Renal pelvis (tissue), 4 donors: ENCODE data around the gene FGD6. TPM values are rescaled to one million over a fixed set of nuclear protein-coding genes. Genes with fewer than 3 reads are reported as not detected.

Experiments
- DNase-seq: peaks from one replicate; pipeline ENCODE4 v3.0.0-alpha.2; 2013
- polyA plus RNA-seq, 3 donors: library from polyadenylated mRNA; unstranded; fragments of 120-200 nt; gene quantifications; one replicate each; pipeline ENCODE4 v1.2.1, GENCODE V29; 2013; ENCODE audit not compliant: insufficient read length in 3 of 3

Gene FGD6
- polyA plus RNA-seq, 3 donors = 9.3 to 13.7 (median 12.7) TPM

DNA sequence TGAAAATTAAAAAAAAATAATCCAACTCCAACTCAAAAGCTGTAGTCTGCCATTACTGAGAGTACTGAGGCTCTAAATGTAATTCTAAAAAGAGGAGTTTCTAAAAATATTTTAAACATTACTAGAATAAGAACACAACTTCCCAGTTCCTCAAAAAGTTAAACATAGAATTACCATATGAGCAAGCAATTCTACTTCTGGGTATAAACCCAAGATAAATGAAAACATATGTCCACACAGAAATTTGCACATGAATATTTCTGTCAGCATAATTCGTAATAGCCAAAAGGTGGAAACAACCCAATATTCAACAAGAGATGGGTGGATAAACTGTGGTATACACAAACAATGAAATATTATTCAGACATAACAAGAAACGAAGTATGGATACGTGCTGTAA, 128.9 kb downstream of the FGD6 start:
- DNase-seq = no peak

DNA sequence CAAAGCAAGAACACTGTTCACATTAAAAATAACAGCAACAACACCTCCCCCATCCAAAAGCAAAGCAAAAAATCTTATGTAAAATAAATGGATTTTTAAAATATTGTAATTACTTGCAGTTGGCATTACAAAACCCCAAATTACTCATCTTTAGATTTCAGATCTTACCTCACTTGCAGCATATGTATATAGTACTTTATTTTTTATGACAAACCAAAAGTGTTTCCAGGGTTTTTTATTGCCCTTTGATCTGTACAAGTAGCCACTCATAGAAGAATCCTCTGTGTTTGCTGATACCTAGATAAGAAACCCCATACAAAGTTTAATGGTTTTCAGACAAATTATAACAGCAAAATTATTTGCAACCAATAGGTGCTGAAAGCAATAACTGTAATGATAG, 131.7 kb downstream of the FGD6 start:
- no peak for DNase-seq

DNA sequence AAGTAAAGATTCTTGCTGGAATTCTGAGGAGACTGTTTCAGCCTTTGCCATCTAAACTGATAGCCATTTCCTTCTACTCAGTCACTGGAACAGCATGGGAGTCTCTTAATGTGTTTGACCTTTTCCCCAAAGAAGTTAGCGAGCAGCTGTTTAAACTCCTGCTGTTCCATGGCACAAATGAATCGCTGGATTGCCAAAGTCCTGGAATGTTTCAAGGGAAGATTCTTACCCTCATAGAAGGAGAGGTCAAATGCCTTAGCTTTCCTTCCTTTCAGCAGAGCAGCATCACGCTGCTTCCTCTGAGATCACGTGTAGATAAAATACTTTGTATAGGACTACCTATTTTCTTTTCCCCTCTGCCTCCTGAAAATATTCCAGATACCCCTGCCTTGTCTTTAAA, 133.3 kb downstream of the FGD6 start:
- peak; percentile 74 for DNase-seq

DNA sequence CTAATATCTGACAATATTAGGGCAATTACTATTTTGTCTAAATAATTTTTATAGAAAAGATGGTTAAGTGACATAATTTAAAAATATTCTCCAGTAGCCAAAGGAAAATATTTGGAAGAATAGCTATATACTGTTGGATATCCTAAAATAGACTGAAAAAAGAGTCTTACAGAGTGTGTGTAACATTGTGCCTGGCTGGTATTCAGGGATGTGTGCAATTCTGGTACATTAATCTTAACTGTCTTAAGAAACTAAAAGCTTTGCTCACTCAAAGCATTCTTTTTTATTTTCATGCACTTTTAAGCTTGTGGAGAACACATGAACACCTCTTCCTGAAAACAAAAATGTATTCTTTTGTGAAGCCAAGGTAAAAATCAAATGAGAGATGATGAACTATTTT, 133.8 kb downstream of the FGD6 start:
- no peak for DNase-seq

DNA sequence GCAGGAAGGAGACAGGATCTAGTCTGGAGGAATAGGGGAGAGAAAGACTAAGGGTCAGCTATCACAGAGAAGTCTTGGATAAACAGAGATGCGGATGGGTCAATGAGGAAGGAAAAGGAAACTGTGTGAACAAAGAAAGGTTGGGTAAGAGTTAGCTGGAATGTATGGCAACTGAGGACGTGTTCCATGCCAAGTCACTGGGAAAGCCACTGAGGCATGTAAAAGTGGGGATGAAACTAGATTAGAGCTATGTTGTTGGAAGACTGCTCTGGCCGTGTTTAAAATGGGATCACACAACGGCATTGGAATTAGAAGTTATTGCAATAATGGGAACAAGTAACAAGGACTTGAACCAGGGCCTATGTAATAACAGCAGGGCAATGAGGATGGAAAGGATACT, 139.9 kb downstream of the FGD6 start:
- DNase-seq = no peak

DNA sequence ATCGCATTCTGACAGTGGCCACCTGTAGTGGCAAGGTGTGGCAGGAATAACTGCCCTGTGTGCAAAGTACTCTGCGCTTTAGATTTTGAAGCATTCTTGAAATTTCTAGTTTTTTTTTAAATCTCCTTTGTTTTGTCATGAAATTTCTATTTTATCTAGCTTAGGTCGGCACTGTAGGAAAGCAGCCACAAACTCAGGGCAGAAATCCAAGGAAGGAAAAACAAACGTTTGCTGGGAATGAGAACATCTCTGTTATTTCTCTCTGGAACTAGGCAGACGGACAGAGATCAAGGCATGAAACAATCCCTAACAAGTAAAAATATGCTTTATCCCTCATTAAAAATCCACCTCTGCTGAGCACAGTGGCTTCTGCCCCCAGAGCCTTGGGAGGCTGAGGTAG, 142.5 kb downstream of the FGD6 start:
- DNase-seq = no peak

DNA sequence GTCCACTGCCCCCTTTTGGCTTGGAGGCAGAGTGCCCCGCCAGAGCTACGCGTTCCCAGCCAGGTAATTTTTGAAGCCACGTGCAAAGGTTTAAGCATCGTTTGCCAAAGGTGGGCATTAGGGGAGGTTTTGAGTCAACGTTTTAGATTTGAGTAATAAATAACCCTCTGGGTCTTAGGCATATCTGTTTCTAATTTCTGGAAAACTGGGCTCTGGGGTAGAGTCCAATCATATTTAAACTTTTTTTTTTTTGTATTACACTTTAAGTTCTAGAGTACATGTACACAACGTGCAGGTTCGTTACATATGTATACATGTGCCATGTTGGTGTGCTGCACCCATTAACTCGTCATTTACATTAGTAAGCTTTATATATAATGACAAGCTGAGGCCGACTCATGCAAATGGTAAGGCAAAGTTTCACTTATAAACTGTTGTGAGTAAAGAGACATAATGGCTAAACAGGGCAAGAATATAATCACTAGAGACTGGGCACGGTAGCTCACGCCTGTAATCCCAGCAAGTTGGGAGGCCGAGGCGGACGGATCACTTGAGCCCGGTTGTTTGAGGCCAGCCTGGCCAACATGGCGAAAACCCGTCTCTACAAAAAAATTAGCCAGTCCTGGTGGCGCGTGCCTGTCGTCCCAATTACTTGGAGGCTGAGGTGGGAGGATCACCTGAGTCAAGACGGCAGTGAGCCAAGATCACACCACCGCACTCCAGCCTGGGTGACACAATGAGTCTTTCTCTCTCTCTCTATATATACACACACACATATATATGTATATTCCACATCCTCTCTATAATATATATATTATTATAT, 143.4 kb downstream of the FGD6 start:
- no peak for DNase-seq

DNA sequence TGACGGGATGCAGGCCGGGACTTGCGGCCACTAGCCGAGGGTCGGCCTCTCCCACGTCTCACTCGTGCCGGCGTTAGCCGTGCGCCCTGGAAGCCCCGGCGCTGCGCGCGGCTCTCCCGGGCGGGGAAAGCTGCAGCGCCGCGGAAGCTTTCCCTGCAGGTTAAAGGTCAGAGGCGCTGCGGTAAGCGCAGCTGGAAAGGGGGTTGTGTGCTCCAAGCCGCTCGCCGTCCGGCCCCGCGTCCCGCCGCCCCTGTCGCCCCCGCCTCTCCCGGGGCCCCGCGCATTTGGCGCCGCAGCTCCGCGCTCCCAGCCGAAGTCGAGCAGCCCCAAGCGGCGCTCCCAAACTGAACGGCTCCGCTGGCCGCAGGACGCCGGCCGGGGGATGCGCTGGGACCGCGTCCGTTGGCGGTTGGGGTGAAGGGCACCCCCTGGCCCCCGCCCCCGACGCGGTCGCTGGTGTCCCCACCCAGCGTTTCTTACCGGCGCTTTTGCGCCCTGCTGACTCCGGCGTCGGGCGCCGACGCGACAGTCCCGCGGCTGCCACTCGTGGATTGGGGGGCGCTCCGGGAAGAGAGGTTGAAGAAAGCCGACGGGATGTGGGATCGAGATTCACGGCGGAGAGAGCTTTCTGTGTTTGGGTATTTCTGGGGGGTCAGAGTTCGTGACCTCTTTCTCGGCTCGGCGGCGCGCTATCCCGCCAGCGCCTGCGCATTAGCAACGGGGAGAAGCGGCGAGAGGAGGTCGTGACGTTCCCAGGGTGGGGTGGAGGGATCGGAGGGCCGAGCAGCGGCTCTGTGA, 144.2 kb downstream of the FGD6 start, which contains the start of gene NR2C1:
Gene NR2C1 (minus strand): TSS at position 719 of the 798 bp plus-strand sequence. CDS start 6,234 bp downstream, outside the sequence.
- DNase-seq = peak; percentile 95

DNA sequence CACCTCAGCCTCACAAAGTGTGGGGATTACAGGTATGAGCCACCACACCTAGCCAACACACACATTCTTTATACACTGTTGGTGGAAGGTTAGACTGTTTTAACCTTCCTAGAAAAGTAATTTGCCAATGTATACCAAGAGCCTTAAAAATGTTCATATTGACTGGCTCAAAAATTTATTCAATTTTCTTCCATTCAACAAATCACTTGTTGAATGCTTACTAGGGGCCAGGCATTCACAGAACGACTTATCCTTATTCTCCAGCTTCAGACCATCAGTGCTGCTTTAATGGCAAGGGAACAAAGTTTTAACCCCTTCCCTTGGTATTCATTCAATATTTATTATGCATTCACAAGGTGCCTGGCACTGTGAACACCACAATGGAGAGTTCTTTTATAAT, 146.9 kb downstream of the FGD6 start:
- no peak for DNase-seq

DNA sequence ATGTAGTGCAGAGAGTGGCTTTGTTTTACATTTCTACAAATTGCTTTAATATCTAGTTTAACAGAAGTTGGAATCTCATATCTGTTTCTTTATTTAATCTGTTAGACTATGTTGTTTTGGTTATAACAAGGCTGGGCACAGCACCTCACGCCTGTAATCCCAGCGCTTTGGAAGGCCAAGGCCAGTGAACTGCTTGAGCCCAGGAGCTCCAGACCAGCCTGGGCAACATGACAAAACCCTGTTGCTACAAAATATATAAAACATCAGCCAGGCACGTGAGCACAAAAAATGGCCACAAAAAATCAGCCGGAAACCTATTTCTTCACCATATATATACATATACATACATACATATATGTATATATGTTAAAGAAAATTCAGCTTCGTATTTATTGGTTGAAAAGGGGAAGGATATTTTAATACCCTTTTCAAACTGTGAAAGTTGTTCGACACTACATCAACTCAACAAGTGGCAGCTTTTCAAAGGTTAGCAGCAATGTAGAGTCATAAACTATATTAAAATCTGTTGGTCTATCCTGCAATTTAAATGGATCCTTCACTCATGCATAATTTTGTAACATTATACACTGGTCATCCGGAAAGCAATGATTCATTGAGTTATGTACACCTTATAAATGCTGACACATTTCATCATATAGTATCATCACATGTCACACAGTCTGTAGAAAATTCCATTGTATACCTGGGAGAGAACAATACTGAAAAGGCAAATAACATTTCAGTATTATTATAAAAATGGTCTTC, 151.0 kb downstream of the FGD6 start:
- no peak for DNase-seq

DNA sequence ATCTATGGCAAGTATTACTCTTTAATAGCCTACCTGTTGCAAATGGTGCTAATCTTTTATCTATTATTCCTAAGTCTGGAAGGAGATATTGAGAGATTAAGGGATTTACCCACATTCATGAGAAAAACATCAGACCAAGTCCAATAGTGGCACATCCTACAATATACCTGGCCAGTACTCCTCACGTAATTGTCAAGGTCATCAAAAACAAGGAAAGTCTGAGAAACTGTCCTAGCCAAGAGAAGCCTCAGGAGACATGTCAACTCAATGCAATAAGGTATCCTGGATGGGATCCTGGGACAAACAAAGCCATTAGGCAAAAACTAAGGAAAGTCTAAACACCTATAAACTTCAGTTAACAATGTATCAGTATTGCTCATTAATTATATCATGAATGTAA, 156.3 kb downstream of the FGD6 start:
- DNase-seq = no peak

DNA sequence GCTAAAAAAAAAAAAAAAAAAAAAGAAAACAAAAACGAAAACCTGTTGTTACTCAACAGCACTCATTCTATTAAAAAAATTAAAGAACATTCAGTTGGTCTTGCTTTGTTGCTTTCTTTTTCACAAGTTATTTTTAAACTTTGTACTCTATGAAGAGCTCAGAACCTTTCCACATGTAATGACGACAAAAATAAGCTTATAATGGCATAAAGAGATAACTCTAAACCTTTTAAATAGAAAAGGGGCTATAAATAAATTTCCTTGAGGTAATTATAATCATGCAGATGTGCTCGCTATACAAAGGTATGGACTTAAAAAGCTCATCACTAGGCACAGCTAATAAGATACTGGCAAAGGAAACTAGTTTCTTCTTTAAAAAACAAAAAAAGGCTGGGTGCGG, 157.3 kb downstream of the FGD6 start:
- no peak for DNase-seq

DNA sequence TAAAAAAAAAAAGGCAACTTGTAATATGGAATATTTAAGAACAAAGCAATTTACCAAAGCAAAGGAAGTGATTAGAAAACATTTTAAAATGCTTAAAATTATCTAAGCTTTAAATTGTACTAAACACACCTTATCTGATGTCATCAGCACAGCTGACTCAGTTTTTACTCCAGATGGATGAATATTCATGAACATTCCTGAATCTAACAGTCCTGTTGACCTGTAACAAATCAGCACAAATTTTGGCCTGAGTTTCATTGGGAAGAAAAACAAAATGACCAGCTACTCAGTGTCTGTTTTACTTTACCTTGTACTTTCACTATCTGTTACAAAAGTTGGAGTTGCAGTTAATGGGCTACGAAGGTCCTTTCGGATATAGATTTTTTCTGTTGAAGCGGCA, 159.8 kb downstream of the FGD6 start:
- DNase-seq = no peak

DNA sequence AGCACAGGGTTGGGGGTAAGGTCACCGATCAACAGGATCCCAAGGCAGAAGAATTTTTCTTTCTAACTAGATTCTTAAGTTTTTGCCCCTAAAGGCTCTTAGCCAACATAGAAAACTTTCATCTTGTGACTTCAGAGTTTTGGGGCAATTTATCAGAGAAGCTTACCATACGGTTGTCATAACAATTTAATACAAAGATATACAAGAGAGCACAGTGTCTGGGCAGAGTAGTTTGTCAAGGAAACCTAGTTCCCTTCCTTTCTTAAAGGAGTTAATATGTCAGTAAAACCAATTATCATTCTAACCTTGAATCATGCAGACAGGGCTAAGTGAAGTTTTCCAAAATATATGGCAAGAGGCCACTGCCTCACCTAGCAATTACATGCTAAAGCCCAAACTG, 162.2 kb downstream of the FGD6 start:
- DNase-seq = no peak

DNA sequence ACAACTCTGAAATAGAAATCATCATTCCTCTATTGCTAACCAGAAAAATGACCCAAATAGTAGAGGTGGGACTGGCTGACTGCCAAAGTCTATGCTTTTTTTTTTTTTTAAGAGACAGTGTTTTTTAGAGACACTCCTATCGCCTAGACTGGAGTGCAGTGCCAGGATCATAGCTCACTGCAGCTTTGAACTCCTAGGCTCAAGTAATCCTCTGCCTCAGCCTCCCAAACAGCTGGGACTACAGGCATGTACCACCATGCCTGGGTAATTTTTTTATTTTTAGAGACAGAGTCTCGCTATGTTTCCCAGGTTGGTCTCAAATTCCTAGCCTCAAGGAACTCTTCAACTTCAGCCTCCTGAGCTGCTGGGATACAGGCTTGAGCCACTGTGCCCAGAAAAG, 163.1 kb downstream of the FGD6 start:
- DNase-seq = no peak

DNA sequence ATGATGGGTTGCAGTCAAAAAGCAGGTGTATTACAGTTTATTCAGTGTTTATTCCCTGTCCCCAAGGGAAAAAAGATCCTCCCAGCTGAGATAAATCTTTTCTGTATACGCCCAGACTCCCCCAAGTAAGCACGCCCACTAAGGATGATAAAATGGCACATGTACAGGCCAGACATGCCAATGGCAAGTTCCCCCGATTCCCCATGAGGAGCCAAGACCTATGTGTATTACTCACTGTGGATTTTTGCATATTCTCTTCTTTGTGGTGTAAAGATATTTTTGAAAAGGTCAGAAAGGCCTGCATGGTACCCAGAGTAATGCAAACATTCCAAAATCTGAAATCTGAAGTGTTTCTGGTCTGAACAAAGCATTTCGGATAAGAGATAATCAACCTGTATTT, 166.0 kb downstream of the FGD6 start:
- no peak for DNase-seq

DNA sequence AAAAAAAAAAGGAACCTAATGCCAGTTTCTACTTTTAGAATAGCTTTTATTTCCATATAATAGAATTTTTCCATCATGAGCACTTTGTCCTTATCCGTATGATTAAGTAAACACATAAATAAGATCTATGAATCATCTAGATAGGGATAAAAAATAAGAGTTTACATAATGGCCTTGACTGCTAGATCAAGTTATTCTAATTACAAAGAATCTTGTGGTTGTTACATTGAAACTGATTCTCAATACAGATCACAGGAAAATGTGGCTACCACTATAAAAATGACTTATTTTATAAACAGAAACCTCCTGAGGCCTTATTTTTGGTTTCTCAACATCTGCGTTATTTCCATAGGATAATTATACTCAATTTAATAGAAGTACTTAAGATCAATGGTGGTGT, 179.4 kb downstream of the FGD6 start:
- DNase-seq = no peak

DNA sequence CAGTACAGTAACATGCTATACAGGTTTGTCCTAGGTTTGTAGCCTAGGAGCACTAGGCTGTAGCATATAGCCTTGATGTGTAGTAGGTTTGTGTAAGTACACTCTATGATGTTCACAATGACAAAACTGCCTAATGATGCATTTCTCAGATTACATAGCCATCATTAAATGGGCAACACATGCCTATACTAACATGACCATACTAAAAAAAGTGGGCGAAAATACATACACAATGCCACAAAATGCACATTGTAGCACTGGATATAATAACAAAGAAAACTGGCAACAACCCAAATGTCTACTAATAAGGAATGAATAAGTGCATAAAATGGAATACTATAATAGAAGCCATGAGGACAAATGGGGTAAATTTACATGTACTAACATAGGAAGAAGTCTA, 182.5 kb downstream of the FGD6 start:
- DNase-seq = no peak
